GM21723 (cell line): ENCODE measurements around the gene C6orf118.

Source experiments
- ATAC-seq: cut with Tn5 transposase; IDR thresholded peaks from one replicate; pipeline ENCODE4 v1.9.1; 2021; ENCODE audit warnings: mild to moderate bottlenecking, moderate library complexity; ENCODE audit not compliant: unreplicated experiment

The C6orf118 gene

GRCh38 chr6:165244524-165245247, 64.7 kb downstream of the C6orf118 start:
- ATAC-seq = no peak

GRCh38 chr6:165243801-165244200, 65.6 kb downstream of the C6orf118 start:
- no peak for ATAC-seq

GRCh38 chr6:165236326-165236725, 73.1 kb downstream of the C6orf118 start:
- ATAC-seq = no peak

- ATAC-seq = no peak
Measured at GRCh38 chr6:165232731-165233488, 76.5 kb downstream of the C6orf118 start.

- no peak for ATAC-seq
Measured at GRCh38 chr6:165231581-165232561, 77.5 kb downstream of the C6orf118 start.

GRCh38 chr6:165231177-165231576, 78.2 kb downstream of the C6orf118 start:
- ATAC-seq = no peak
